Measurements from ENCODE around the gene ACSS1.
A peak's percentile ranks its signal among the peaks of the same experiment; 100 is the strongest.

Gene ACSS1

GRCh38 chr20:25058847-25059810 is 1.2 kb upstream of the ACSS1 start:
- DNase-seq (ENCODE audit: low read depth in 3 of 3) = no peak

GRCh38 chr20:25057234-25058050 is 497 bp downstream of the ACSS1 start:
- DNase-seq (ENCODE audit: low read depth in 3 of 3) = peak; percentile 49 to 75 (median 61)

GRCh38 chr20:25056690-25057233 is 1.2 kb downstream of the ACSS1 start:
- no peak for DNase-seq (ENCODE audit: low read depth in 3 of 3)

GRCh38 chr20:25055711-25056495 is 2.0 kb downstream of the ACSS1 start:
- no peak for DNase-seq (ENCODE audit: low read depth in 3 of 3)

- DNase-seq (ENCODE audit: low read depth in 3 of 3) = no peak
Measured at GRCh38 chr20:25054995-25055629, 2.8 kb downstream of the ACSS1 start.

GRCh38 chr20:25054096-25054820 is 3.7 kb downstream of the ACSS1 start:
- DNase-seq (ENCODE audit: low read depth in 3 of 3) = no peak

GRCh38 chr20:25053255-25054031 is 4.5 kb downstream of the ACSS1 start:
- no peak for DNase-seq (ENCODE audit: low read depth in 3 of 3)

GRCh38 chr20:25052255-25053194 is 5.4 kb downstream of the ACSS1 start:
- no peak for DNase-seq (ENCODE audit: low read depth in 3 of 3)

GRCh38 chr20:25051386-25052155 is 6.4 kb downstream of the ACSS1 start:
- DNase-seq (ENCODE audit: low read depth in 3 of 3) = no peak

- DNase-seq (ENCODE audit: low read depth in 3 of 3) = no peak
Measured at GRCh38 chr20:25050501-25051350, 7.2 kb downstream of the ACSS1 start.

- no peak for DNase-seq (ENCODE audit: low read depth in 3 of 3)
Measured at GRCh38 chr20:25050082-25050481, 7.9 kb downstream of the ACSS1 start.

GRCh38 chr20:25049261-25050060 is 8.5 kb downstream of the ACSS1 start:
- no peak for DNase-seq (ENCODE audit: low read depth in 3 of 3)

- DNase-seq (ENCODE audit: low read depth in 3 of 3) = no peak
Measured at GRCh38 chr20:25048519-25048952, 9.4 kb downstream of the ACSS1 start.

GRCh38 chr20:25047766-25048165 is 10.2 kb downstream of the ACSS1 start:
- DNase-seq (ENCODE audit: low read depth in 3 of 3) = no peak

GRCh38 chr20:25046736-25047666 is 10.9 kb downstream of the ACSS1 start:
- DNase-seq (ENCODE audit: low read depth in 3 of 3) = no peak
